Hepatocyte (in vitro differentiated cells): Measurements from ENCODE around the gene NOD1. TPM values are rescaled to one million over a fixed set of nuclear protein-coding genes. Genes with fewer than 3 reads are reported as not detected.
"Not testable (repeated sequence)": the region's sequence is repeated elsewhere in the genome, so short reads cannot be mapped to it uniquely, and the experiment has no call there.

ENCODE experiments used
- DNase-seq: peaks from one replicate; pipeline ENCODE4 v3.0.0-alpha.2; 2016; ENCODE audit warnings: low spot score
- H2AFZ ChIP-seq: fragments of 200-600 bp; sonication (generic); 2 replicates; pipeline ENCODE4 v1.6.0; 2016; ENCODE audit warnings: antibody characterized with exemption, mild to moderate bottlenecking
- H3K27ac ChIP-seq: fragments of 200-600 bp; sonication (generic); 2 replicates; pipeline ENCODE4 v1.5.1; 2016; ENCODE audit warnings: mild to moderate bottlenecking
- H3K27me3 ChIP-seq: fragments of 200-600 bp; sonication (generic); 2 replicates; pipeline ENCODE4 v1.6.1; 2016
- H3K36me3 ChIP-seq: fragments of 200-600 bp; sonication (generic); replicated peaks from 2 replicates; pipeline ENCODE4 v1.5.1; 2016; ENCODE audit warnings: low read depth; ENCODE audit not compliant: insufficient read depth
- H3K4me1 ChIP-seq: fragments of 200-600 bp; sonication (generic); 2 replicates; pipeline ENCODE4 v1.5.1; 2016; ENCODE audit warnings: mild to moderate bottlenecking, moderate library complexity; ENCODE audit not compliant: insufficient read depth
- H3K4me2 ChIP-seq: fragments of 200-600 bp; sonication (generic); 2 replicates; pipeline ENCODE4 v1.6.0; 2016
- H3K4me3 ChIP-seq: fragments of 200-600 bp; sonication (generic); 2 replicates; pipeline ENCODE4 v1.5.1; 2016; ENCODE audit warnings: mild to moderate bottlenecking
- H3K79me2 ChIP-seq: fragments of 200-600 bp; sonication (generic); 2 replicates; pipeline ENCODE4 v1.6.0; 2017; ENCODE audit warnings: mild to moderate bottlenecking
- H3K9me2 ChIP-seq: fragments of 200-600 bp; sonication (generic); replicated peaks from 2 replicates; pipeline ENCODE4 v1.6.0; 2017; ENCODE audit warnings: mild to moderate bottlenecking; ENCODE audit not compliant: insufficient read depth
- H3K9me3 ChIP-seq: fragments of 200-600 bp; sonication (generic); 2 replicates; pipeline ENCODE4 v1.5.1; 2016; ENCODE audit warnings: low read depth, mild to moderate bottlenecking
- H4K20me1 ChIP-seq: fragments of 200-600 bp; sonication (generic); 2 replicates; pipeline ENCODE4 v1.6.0; 2016; ENCODE audit warnings: mild to moderate bottlenecking; ENCODE audit not compliant: insufficient read depth, poor library complexity, severe bottlenecking
- CTCF ChIP-seq: fragments of 200-600 bp; sonication (generic); IDR thresholded peaks from 2 replicates; pipeline ENCODE4 v1.5.1; 2016; ENCODE audit warnings: antibody characterized with exemption, mild to moderate bottlenecking; ENCODE audit not compliant: poor library complexity
- EZH2 ChIP-seq: fragments of 200-600 bp; sonication (generic); IDR thresholded peaks from 2 replicates; pipeline ENCODE4 v1.6.1; 2016; ENCODE audit warnings: antibody characterized with exemption, mild to moderate bottlenecking, borderline replicate concordance
- EZH2phosphoT487 ChIP-seq: fragments of 200-600 bp; sonication (generic); IDR thresholded peaks from one replicate; pipeline ENCODE4 v1.6.1; 2018; ENCODE audit warnings: antibody characterized with exemption, mild to moderate bottlenecking, low read depth, moderate library complexity; ENCODE audit not compliant: unreplicated experiment, severe bottlenecking
- WGBS: methylation state at CpG from one replicate; pipeline ENCODE4 v1.1.6; 2016; ENCODE audit warnings: low lambda C conversion rate; ENCODE audit errors: missing lambda C conversion rate; 5-methylcytosine and 5-hydroxymethylcytosine counted together
- polyA plus RNA-seq: library from polyadenylated mRNA; unstranded; fragments of >200 nt; fragmentation: Nextera tagmentation; extraction: Ambion mirVana; gene quantifications from 2 replicates; pipeline ENCODE4 v1.2.1, GENCODE V29; 2016
- total RNA-seq: library from RNA; depleted of rRNA; stranded (reverse); fragments of >200 nt; gene quantifications from 2 replicates; pipeline ENCODE4 v1.2.3, GENCODE V29; 2014

The NOD1 gene
- total and polyA plus RNA-seq, 2 experiments from 2014 or later: 3.0 to 6.1 TPM

GRCh38 chr7:30513762-30514161, 35.2 kb upstream of the NOD1 start:
- Histone ChIP-seq H3K79me2 (no peaks in the 10 kb centered on the region), H3K9me3 (no peaks in the 10 kb centered on the region), H3K4me3 (no peak overlapping the region), H3K27me3 (no peaks in the 10 kb centered on the region), H3K9me2 (no peaks in the 10 kb centered on the region), H3K36me3 (no peaks in the 10 kb centered on the region), H2AFZ (no peak overlapping the region), H3K27ac (no peak overlapping the region), H3K4me1 (peaks cover 3% of the 10 kb centered on the region), H4K20me1 (no peaks in the 10 kb centered on the region), H3K4me2 (no peak overlapping the region)
- 87% methylated on average over 2 of the region's 2 CpGs for WGBS
- no peak for DNase-seq
- no peak for TF ChIP-seq CTCF
- TF ChIP-seq EZH2phosphoT487: no peak
- no peak for TF ChIP-seq EZH2

GRCh38 chr7:30511973-30512662, 33.5 kb upstream of the NOD1 start:
- Histone ChIP-seq H3K27ac (no peak overlapping the region), H3K27me3 (no peaks in the 10 kb centered on the region), H2AFZ (no peak overlapping the region), H3K9me2 (no peaks in the 10 kb centered on the region), H4K20me1 (no peaks in the 10 kb centered on the region), H3K4me2 (no peak overlapping the region), H3K79me2 (no peaks in the 10 kb centered on the region), H3K4me3 (no peak overlapping the region), H3K4me1 (no peaks in the 10 kb centered on the region), H3K36me3 (no peaks in the 10 kb centered on the region), H3K9me3 (no peaks in the 10 kb centered on the region)
- 43% methylated on average over 1 of the region's 1 CpG for WGBS
- DNase-seq: no peak
- TF ChIP-seq EZH2phosphoT487 (no peak), CTCF (no peak), EZH2 (no peak)

- Histone ChIP-seq H3K27me3 (no peaks in the 10 kb centered on the region), H3K9me2 (no peaks in the 10 kb centered on the region), H3K79me2 (no peaks in the 10 kb centered on the region), H4K20me1 (no peaks in the 10 kb centered on the region), H2AFZ (no peak overlapping the region), H3K4me2 (no peak overlapping the region), H3K4me1 (no peaks in the 10 kb centered on the region), H3K4me3 (no peak overlapping the region), H3K36me3 (no peaks in the 10 kb centered on the region), H3K27ac (no peak overlapping the region), H3K9me3 (no peaks in the 10 kb centered on the region)
- TF ChIP-seq EZH2phosphoT487: no peak
- DNase-seq: no peak
- 57% methylated on average over 2 of the region's 2 CpGs for WGBS
These were observed 32.9 kb upstream of the NOD1 start for GRCh38 chr7:30511494-30511893.

- 80% methylated on average over 4 of the region's 4 CpGs for WGBS
- Histone ChIP-seq H3K79me2 (no peaks in the 10 kb centered on the region), H3K4me3 (no peak overlapping the region), H3K9me3 (no peaks in the 10 kb centered on the region), H3K4me1 (no peaks in the 10 kb centered on the region), H3K36me3 (no peaks in the 10 kb centered on the region), H2AFZ (no peak overlapping the region), H3K9me2 (no peaks in the 10 kb centered on the region), H3K27me3 (no peaks in the 10 kb centered on the region), H4K20me1 (no peaks in the 10 kb centered on the region), H3K27ac (no peak overlapping the region), H3K4me2 (no peak overlapping the region)
- DNase-seq: peak; percentile 50
- TF ChIP-seq EZH2 (no peak), CTCF (peak; percentile 77), EZH2phosphoT487 (no peak)
These were observed 31.8 kb upstream of the NOD1 start for GRCh38 chr7:30510124-30511075.

- H3K4me2 ChIP-seq, DNase-seq, H3K36me3 ChIP-seq, H3K4me1 ChIP-seq, H3K9me3 ChIP-seq, H3K4me3 ChIP-seq, H3K9me2 ChIP-seq, H2AFZ ChIP-seq, H3K79me2 ChIP-seq, H3K27ac ChIP-seq, H3K27me3 ChIP-seq, H4K20me1 ChIP-seq: not testable (repeated sequence)
- 75% methylated on average over 9 of the region's 9 CpGs for WGBS
These were observed 30.7 kb upstream of the NOD1 start for GRCh38 chr7:30509171-30509857.
